ENCODE data around the gene OVAAL. TPM values are rescaled to one million over a fixed set of nuclear protein-coding genes. Genes with fewer than 3 reads are reported as not detected.
"Not testable (repeated sequence)": the region's sequence is repeated elsewhere in the genome, so short reads cannot be mapped to it uniquely, and the experiment has no call there.

OVAAL gene
- total RNA-seq, 2 experiments from 2014 or later: not detected

DNA sequence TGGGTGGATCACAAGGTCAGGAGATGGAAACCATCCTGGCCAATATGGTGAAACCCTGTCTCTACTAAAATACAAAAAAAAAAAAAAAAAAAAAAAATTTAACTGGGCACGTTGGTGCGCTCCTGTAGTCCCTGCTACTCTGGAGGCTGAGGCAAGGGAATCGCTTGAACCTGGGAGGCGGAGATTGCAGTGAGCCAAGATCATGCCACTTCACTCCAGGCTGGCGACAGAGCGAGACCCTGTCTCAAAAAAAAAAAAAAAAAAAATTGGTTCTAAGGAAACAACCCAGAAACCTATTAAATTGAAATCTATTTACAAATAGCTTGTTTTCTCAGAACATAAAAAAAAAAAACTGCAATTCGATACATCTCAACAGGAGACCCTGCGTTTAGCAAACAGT lies 9.0 kb upstream of the OVAAL start:
- H3K9me3 Mint-ChIP-seq; H3K27me3 Mint-ChIP-seq; POLR2A ChIA-PET; DNase-seq; H3K27ac Mint-ChIP-seq; H3K4me3 Mint-ChIP-seq; ATAC-seq (ENCODE audit: low read depth); H3K4me1 Mint-ChIP-seq; H3K36me3 Mint-ChIP-seq: not testable (repeated sequence)

DNA sequence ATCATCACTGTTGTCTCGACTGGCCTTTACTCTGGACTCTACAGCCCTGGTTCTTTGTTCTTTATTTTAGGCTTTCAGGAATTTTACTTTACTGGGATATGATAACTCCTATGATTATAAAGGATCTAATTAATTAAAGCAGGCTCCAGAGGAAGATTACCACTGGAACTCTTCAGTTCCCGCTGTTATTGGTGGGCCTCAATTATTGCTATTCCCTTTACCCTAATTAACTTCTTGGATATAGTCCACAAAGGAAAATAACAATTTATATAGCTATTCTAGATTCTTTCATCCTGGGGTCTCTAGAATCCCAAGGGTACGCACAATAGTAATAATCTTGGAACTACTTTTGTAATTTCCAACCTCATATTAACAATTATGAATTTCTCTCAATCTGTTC lies 8.5 kb upstream of the OVAAL start:
- H3K4me1 Mint-ChIP-seq: no peaks in the 10 kb centered on the region
- H3K27ac Mint-ChIP-seq: no peak overlapping the region
- no peaks in the 10 kb centered on the region for H3K36me3 Mint-ChIP-seq
- POLR2A ChIA-PET: no interaction called here
- DNase-seq (no peak), ATAC-seq (ENCODE audit: low read depth) (no peak)
- H3K4me3 Mint-ChIP-seq: no peak overlapping the region
- peaks cover 8% of the 10 kb centered on the region for H3K27me3 Mint-ChIP-seq
- H3K9me3 Mint-ChIP-seq: no peaks in the 10 kb centered on the region

DNA sequence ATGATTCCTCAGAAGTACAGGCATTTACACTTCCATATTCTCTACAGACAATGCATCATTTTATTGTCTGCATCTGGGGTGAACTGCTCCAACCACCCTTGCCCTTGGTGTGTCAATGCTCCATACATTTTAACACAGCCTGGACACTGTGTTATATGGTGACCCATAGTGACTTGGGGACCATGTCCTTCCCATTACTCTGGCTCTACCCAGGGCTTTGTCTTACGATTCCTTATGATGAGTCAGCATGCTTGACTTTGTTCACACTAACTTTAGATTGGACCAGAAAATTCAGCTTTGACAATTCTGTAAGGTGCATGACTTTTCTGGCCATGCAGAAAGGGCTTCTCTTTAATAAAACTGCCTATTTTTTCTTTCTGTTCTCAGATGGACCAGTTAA lies 6.8 kb upstream of the OVAAL start:
- ATAC-seq (ENCODE audit: low read depth): no peak
- no peak for DNase-seq
- POLR2A ChIA-PET: no interaction called here
- no peaks in the 10 kb centered on the region for H3K9me3 Mint-ChIP-seq
- peaks cover 7% of the 10 kb centered on the region for H3K27me3 Mint-ChIP-seq
- no peak overlapping the region for H3K27ac Mint-ChIP-seq
- no peaks in the 10 kb centered on the region for H3K36me3 Mint-ChIP-seq
- no peak overlapping the region for H3K4me3 Mint-ChIP-seq
- H3K4me1 Mint-ChIP-seq: no peaks in the 10 kb centered on the region

DNA sequence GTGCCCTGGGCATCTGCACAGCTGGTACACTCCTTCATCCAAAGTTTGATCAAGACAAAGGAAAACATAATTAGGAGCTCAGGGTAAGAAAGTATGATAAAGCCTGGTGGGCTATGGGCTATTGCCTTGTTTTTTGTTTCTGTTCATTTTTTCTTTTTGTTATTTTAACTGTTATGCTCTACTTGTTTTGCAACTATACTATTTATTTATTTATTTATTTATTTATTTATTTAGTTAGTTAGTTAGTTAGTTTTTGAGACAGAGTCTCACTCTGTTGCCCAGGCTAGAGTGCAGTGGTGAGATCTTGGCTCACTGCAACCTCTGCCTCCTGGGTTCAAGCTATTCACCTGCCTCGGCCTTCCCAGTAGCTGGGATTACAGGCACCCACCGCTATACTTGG lies 5.7 kb upstream of the OVAAL start:
- H3K9me3 Mint-ChIP-seq; H3K36me3 Mint-ChIP-seq; ATAC-seq (ENCODE audit: low read depth); H3K4me1 Mint-ChIP-seq; H3K4me3 Mint-ChIP-seq; H3K27me3 Mint-ChIP-seq; H3K27ac Mint-ChIP-seq; POLR2A ChIA-PET; DNase-seq: not testable (repeated sequence)

DNA sequence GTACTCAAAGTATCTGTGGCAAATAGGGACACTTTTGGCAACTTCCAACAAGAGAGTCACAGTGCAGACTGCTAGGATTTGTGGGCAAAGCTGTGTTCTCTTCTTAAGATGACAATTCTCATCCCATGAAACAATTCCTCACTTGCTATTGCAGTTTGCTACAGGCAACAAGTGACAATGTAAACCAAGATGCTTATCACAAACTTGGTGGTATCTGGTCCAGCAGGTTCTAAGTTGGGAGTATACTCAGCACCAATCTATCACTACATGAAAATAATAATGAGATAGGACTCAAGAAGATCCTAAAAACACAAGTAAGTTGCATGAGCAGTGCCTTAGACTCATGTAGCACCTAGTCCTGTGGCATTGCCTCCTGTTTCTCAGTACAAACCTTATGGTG lies 3.4 kb upstream of the OVAAL start:
- Mint-ChIP-seq H3K9me3 (no peaks in the 10 kb centered on the region), H3K36me3 (no peaks in the 10 kb centered on the region), H3K27me3 (peaks cover 14% of the 10 kb centered on the region), H3K4me1 (no peaks in the 10 kb centered on the region), H3K27ac (no peak overlapping the region), H3K4me3 (no peak overlapping the region)
- ATAC-seq (ENCODE audit: low read depth) (no peak), DNase-seq (no peak)
- POLR2A ChIA-PET: no interaction called here

DNA sequence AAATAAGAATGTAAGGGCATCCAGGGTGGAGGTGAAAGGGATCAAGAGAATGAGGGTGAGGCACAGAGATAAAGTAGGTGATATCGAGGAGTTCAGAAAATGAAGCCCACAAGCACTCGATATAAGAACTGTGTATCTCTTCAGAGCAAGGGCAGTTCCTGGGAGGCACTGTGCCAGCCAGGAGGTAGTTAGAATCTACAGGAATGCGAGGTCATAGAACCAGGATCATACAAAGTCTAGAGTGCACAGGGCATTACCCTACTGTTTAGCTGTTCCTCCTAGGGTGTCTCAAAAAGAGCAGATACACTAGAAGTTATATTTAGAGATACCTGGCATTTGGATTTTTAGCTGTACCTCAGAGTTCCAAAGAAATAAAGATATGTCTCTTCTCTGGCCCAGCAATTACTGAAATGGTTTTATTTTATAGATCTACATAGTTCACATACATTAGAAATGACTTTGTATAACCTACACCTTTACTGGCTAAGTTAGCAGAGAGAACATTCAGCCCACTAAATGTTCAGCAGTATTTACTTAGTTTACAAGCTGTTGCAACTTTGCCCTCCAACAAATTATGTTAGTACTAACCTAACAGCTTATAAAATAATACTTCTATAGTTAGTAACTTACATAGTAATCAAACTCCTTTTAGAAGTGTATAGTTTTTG lies 1.6 kb downstream of the OVAAL start:
- H3K27ac Mint-ChIP-seq: no peak overlapping the region
- DNase-seq (no peak), ATAC-seq (ENCODE audit: low read depth) (no peak)
- no peaks in the 10 kb centered on the region for H3K36me3 Mint-ChIP-seq
- POLR2A ChIA-PET: interaction anchor here (0.7 kb wide), 1 partner anchor 146 kb away, joined by 4 read pairs; no protein-coding TSS in a partner anchor
- H3K27me3 Mint-ChIP-seq: peaks cover 21% of the 10 kb centered on the region
- H3K4me3 Mint-ChIP-seq: no peak overlapping the region
- no peaks in the 10 kb centered on the region for H3K4me1 Mint-ChIP-seq
- no peaks in the 10 kb centered on the region for H3K9me3 Mint-ChIP-seq

DNA sequence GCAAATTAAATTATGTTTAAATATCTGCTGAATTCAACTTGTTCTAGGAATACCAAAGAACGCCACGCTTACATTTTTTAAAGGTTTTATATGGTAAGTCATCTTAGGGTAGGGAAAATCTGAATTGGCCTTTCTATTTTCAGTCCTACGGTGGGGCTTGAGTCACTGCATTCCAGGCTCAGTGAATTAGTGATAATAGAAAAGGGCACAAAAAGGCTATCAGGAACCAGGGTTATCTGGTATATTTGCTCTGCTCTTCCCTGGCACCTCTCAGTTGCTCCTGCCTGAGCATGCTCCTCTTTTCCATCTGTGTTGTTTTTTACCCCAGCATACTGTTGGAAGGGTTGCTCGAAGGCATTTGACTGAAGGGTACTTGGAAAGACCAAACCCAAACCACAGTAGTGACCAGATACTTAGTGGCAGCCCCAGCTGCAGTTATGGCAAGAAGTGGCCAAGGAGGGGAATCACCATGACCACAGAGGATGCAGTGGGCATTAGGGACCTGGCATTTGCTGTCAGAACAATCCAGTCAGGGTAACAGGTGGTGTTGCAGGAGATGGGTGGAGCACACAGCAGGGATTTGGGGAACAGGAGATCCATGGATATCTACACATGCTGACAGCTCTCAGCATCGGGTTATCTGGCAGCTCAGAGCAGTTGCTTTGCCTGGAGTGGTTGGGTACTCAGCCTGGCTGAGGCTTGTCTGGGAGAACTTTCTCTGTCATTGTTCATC lies 2.3 kb downstream of the OVAAL start:
- POLR2A ChIA-PET: no interaction called here
- Mint-ChIP-seq H3K36me3 (no peaks in the 10 kb centered on the region), H3K9me3 (no peaks in the 10 kb centered on the region), H3K27me3 (peaks cover 23% of the 10 kb centered on the region), H3K4me1 (no peaks in the 10 kb centered on the region), H3K27ac (no peak overlapping the region), H3K4me3 (no peak overlapping the region)
- ATAC-seq (ENCODE audit: low read depth) (no peak), DNase-seq (no peak)

DNA sequence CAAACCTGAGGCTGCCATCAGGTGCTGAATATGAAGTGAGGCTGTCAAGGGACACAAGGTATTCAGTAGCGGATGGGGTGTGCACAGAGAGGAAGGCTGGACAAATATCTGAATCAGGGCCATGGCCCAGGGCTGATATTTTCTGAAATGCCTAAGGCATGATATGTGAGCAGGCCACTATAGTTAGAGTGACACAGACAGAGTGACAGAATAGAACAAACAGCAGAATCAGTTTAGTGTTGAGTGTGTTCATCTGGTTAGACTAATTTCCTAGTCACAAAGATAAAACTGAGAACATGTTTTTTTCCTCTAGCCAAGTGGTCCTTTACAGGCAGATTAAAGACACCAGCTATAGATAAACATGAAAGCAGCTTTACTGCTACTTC lies 3.9 kb downstream of the OVAAL start:
- Mint-ChIP-seq H3K36me3 (no peaks in the 10 kb centered on the region), H3K9me3 (no peaks in the 10 kb centered on the region), H3K27me3 (peaks cover 33% of the 10 kb centered on the region), H3K4me1 (no peaks in the 10 kb centered on the region), H3K27ac (no peak overlapping the region), H3K4me3 (no peak overlapping the region)
- DNase-seq (no peak), ATAC-seq (ENCODE audit: low read depth) (no peak)
- POLR2A ChIA-PET: no interaction called here

DNA sequence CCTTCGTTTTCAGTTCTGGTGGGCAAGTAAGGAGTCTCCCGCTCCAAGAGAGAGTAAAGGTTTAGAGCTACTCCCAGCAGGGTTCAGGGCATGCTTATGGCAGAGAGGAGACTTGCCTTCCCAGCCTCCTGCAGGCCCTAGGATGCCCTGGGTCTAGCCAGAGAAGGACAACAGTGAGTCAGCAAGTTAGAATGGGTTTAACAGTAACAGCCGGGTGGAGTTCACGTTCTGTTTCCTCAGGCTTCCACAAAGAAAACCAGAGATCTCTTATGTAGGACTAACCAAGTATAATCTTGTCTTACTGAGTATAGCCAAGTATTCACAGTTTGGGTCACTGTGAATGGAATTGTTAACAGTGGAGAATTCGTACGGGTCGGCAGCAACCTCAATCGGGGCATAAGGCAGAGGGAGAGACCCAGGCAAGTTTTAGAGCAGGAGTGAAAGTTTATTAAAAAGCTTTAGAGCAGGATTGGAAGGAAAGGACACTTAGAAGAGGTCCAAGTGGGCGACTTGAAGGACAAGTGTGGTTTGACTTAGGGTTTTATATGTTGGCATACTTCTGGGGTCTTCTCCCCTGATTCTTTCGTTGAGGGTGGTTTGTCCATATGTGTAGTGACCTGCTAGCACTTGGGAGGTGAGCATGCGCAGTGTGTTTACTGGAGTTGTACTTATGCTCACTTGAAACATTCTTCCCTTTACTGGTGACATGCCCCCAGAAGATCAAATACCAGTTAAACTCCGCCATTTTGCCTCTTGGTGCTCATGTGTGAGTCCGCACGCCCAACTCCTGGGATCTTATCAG lies 4.5 kb downstream of the OVAAL start:
- Mint-ChIP-seq H3K4me1 (no peaks in the 10 kb centered on the region), H3K36me3 (no peaks in the 10 kb centered on the region), H3K27ac (no peak overlapping the region), H3K4me3 (no peak overlapping the region), H3K27me3 (peaks cover 38% of the 10 kb centered on the region), H3K9me3 (no peaks in the 10 kb centered on the region)
- ATAC-seq (ENCODE audit: low read depth) (no peak), DNase-seq (no peak)
- POLR2A ChIA-PET: no interaction called here

DNA sequence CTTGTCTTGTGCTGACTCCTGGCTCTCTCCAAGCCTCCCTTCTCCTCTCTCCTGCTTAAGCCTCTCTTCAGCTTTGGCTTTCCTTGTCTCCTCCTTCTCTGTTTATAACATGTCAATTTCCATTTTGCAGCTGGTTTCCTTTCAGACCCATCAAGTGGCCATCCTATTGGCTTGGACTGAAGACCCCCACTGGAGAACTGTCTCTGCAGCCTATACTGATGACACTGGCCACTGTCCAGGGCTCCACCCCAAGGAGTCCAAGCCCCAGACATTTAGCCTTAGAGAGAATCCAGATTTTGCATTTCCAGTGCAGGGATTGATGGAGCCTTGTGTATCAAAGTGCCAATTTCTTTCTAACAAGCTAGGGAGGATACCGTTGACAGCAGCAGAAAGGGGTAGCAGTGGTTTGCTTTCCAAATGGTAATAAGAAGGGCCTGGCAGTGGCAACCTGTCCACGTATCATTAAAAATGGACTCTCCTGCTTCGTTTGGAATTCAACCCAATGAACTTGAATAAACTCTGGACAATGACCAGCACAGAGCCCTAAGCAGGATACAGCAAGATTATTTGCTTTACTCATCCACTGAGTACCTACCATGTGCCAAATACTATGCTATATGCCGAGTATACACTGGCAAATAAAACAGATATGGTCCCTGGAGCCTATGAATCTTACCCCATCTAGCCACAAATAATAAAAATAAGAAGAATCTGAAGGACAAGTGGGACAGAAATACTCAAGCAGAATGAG lies 6.5 kb downstream of the OVAAL start:
- Mint-ChIP-seq H3K36me3 (no peaks in the 10 kb centered on the region), H3K27me3 (peaks cover 39% of the 10 kb centered on the region), H3K4me1 (no peaks in the 10 kb centered on the region), H3K27ac (no peak overlapping the region), H3K4me3 (no peak overlapping the region), H3K9me3 (no peaks in the 10 kb centered on the region)
- POLR2A ChIA-PET: no interaction called here
- no peak for DNase-seq
- no peak for ATAC-seq (ENCODE audit: low read depth)

DNA sequence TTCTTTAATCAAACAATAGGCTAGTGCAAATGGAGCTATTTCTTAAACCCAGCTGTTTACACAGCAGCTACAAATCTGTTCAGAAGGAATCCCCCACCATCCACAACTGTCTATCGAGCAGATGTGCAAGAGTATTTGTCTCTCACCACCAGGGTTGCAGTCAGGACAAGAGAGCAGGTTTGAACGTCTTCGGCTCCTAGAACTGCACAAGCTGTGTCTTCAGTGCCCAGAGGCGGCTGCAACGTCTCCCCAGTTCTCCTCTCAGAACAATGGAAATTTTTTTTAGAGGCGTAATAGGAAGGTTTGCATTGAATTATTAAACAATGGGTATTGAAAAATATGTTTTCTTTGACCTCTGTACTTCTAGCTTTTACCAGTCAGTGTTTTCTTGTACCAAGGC lies 7.3 kb downstream of the OVAAL start:
- peaks cover under 1% of the 10 kb centered on the region for H3K4me1 Mint-ChIP-seq
- no peaks in the 10 kb centered on the region for H3K9me3 Mint-ChIP-seq
- no peak overlapping the region for H3K27ac Mint-ChIP-seq
- H3K27me3 Mint-ChIP-seq: peaks cover 39% of the 10 kb centered on the region
- H3K4me3 Mint-ChIP-seq: no peak overlapping the region
- DNase-seq (no peak), ATAC-seq (ENCODE audit: low read depth) (no peak)
- POLR2A ChIA-PET: no interaction called here
- H3K36me3 Mint-ChIP-seq: no peaks in the 10 kb centered on the region

DNA sequence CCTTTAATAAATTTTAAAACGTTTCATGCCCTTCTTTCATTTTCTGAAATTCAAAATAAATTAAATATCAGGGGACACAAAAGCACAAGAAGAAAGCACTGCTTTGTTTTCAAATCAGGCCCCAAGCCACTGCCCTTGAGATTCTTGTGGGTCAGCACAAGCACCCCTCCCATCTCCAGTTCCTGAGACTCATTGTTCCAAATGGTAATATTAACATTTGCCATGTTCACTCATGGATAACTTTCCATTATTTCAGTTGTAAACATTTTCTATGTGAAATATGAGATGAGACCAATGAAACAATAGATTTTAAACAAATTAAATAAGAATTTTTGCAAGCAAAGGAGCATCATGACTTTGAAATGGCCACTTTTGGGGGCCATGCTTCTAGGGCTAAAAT lies 7.7 kb downstream of the OVAAL start:
- Mint-ChIP-seq H3K4me1 (peaks cover 4% of the 10 kb centered on the region), H3K9me3 (no peaks in the 10 kb centered on the region), H3K27ac (no peak overlapping the region), H3K4me3 (no peak overlapping the region), H3K27me3 (peaks cover 39% of the 10 kb centered on the region), H3K36me3 (no peaks in the 10 kb centered on the region)
- POLR2A ChIA-PET: no interaction called here
- DNase-seq (no peak), ATAC-seq (ENCODE audit: low read depth) (no peak)

DNA sequence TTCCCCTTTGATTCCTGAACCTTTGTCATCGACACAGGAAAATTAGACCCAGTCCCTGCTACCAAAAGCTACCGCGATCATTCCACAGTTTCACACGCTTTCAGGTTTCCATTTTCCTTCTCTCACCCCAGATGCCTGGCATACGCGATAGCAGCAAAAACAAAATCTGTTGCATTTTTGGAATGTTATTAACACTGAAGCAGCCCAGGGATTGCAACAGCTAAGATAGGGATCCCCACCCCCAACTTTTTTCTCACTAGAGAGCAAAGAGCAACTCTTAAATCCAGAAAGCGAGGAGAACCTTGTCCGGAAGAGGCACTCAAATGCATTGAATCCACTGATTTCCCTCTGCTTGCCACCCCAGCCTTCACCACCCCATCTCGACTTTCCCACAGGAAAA lies 8.9 kb downstream of the OVAAL start:
- Mint-ChIP-seq H3K27me3 (peaks cover 39% of the 10 kb centered on the region), H3K36me3 (no peaks in the 10 kb centered on the region), H3K4me3 (no peak overlapping the region), H3K4me1 (peaks cover 12% of the 10 kb centered on the region), H3K9me3 (no peaks in the 10 kb centered on the region), H3K27ac (no peak overlapping the region)
- no peak for DNase-seq
- ATAC-seq (ENCODE audit: low read depth): no peak
- POLR2A ChIA-PET: no interaction called here

All from activated naive CD8-positive, alpha-beta T cell treated with anti-CD3 and anti-CD28 coated beads, Interleukin-2, amount 10 ng/mL, durations not matched to agents 7 days and 5 days (primary cell).